HG03139 (cell line): ENCODE data around the gene SSX4.
"Not testable (repeated sequence)": the region's sequence is repeated elsewhere in the genome, so short reads cannot be mapped to it uniquely, and the experiment has no call there.

Source experiments
- ATAC-seq: cut with Tn5 transposase; IDR thresholded peaks from one replicate; pipeline ENCODE4 v1.9.1; 2021; ENCODE audit not compliant: unreplicated experiment

SSX4 gene, protein sequence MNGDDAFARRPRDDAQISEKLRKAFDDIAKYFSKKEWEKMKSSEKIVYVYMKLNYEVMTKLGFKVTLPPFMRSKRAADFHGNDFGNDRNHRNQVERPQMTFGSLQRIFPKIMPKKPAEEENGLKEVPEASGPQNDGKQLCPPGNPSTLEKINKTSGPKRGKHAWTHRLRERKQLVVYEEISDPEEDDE

DNA sequence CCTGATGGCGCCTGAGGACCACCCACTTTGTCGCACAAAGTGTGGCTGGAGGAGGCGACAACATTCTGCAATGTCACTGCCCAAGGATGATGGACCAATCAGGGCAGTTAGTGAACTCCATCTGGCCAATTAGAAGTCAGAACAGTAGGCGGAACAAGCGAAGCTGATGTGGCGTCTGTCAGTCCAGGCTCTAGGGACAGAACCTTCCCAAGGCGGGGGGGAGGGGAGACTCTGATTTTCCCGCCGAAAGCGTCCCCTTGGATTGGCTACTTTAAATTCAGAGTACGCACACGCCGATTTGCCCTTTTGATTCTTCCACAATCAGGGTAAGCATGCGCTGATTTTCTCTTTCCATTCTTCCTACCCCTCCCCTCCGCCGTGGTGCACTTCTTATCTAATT is at the start of gene SSX4:
TSS of gene SSX4 (plus strand) at position 301 of the 400 bp plus-strand sequence. CDS start 515 bp downstream, outside the sequence.
- ATAC-seq = not testable (repeated sequence)

DNA sequence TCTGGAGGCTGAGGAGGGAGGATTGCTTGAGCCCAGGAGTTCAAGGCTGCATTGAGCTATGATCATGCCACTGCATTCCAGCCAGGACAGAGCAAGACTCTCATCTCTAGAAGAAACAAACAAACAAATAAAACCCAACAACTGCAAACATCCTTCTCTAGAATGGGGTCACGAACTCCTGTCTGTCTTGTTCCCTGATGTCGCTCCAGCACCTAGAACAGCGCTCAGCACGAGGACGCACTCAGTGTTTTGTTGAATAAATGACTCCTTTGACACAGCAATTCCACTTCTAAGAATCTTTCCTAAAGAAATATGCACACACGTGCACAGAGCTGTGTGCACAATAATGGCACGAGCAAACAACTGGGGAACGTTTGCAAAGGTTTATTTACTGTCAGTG is 37.3 kb upstream of the SSX4 start:
- ATAC-seq = not testable (repeated sequence)

DNA sequence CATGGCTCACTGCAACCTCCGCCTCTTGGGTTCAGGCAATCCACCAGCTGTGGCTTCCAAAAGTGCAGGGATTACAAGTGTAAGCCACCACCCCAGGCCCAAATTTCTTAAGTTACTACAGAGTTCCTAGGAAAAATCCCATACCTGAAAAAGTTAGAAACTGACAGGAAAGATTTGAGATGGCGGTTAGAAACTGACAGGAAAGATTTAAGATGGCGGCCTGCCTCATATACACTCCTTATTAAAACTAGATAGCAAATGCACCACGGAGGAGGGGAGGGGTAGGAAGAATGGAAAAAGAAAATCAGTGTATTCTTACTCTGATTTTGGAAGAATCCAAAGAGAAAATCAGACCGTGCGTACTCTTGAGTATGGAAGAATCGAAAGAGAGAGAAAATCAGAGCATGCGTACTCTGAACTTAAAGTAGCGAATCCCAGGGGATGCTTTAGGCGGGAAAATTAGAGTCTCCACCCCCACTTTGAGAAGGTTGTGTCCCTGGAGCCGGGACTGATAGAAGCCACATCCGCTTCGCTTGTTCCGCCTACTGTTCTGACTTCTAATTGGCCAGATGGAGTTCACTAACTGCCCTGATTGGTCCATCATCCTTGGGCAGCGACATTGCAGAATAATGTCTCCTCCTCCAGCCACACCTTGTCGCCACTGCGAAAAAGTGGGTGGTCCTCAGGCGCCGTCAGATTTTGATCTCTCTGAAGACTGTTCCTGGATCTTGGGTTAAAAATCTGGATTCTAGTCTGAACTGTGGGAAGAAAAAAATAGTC is 26.8 kb upstream of the SSX4 start, which contains the start of gene SSX3:
TSS of gene SSX3 (minus strand) at position 389 of the 780 bp plus-strand sequence. CDS start 1,454 bp downstream, outside the sequence.
- not testable (repeated sequence) for ATAC-seq

DNA sequence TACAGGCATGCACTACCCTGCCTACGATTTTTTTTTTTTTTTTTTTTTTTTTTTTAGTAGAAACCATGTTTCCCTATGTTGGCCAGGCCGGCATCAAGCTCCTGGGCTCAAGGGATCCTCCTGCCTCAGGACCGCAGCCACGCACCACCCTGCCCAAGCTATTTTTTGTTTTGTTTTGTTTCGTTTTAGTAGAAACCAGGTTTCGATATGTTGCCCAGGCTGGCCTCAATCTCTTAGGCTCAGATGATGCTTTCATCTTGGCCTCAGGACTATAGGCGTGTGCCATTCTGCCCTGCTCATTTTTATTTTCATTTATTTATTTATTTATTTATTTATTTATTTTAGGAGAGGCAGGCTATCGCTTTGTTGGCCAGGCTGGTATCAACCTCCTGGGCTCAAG is 25.7 kb upstream of the SSX4 start:
- ATAC-seq = no peak

DNA sequence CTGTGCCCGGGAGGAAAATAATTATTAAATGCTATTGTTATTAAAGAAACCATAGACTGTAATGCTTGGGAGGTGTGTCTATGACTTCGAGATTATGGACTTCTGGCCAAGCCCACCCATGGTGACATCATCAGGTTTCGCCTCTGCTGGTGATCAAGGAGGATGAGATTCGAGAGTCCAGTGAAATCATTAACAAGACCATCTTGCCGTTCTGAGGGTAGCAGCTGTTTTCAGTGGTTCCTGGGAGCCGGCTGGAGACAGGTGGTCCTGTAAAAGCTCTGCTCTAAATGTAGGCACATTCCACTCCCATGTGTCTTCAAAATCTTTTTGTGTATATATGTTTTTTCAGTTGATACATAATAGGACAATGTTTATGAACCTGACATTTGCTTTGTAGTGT is 24.1 kb upstream of the SSX4 start:
- not testable (repeated sequence) for ATAC-seq

DNA sequence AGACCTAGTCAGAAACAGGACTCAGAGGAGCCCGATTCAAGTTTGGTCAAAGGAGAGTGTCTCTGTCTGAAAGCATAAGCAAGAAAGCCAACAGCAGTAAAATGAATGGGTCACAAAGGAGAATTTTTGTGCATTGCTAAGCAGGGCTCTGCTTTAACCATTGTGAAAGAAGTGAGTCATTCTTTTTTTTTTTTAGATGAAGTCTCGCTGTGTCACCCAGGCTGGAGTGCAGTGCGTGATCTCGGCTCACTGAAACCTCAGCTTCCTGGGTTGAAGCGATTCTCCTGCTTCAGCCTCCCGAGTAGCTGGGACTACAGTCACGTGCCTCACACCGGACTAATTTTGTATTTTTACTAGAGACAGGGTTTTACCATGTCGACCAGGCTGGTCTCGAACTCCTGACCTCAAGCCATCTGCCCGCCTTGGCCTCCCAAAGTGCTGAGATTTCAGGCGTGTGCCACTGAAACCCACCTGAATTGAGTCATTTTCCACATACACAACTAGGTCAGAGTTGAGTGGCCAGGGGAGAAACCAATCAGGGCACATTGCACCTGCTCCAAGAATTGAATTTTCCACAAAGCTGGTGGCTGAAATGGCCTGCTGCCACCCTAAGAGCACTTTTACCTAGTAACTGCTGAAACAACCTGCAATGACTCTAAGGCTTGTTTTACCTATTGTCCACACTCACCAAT is 15.5 kb upstream of the SSX4 start:
- ATAC-seq = not testable (repeated sequence)

DNA sequence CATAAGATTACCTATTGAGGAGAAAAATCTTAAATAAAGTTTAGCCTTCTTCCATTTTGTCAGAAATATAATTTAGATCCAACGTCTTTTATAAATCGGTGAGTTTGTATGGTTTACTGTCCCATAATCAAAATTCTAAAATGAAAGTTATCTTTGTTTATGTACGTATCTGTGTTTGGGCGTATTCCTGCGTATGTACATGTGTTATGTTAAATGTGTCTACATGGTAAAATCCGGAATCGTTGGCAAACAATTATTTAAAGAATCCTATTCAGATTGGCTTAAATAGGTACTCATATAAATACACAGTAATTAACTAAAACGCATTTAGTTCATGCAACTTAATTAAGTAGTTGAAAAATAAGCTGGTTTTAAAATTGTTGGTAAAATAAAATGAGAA is 12.9 kb upstream of the SSX4 start:
- ATAC-seq = not testable (repeated sequence)

DNA sequence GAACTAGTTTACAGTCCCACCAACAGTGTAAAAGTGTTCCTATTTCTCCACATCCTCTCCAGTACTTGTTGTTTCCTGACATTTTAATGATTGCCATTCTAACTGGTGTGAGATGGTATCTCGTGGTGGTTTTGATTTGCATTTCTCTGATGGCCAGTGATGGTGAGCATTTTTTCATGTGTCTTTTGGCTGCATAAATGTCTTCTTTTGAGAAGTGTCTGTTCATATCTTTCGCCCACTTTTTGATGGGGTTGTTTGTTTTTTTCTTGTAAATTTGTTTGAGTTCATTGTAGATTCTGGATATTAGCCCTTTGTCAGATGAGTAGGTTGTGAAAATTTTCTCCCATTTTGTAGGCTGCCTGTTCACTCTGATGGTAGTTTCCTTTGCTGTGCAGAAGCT is 13.6 kb downstream of the SSX4 start:
- not testable (repeated sequence) for ATAC-seq

DNA sequence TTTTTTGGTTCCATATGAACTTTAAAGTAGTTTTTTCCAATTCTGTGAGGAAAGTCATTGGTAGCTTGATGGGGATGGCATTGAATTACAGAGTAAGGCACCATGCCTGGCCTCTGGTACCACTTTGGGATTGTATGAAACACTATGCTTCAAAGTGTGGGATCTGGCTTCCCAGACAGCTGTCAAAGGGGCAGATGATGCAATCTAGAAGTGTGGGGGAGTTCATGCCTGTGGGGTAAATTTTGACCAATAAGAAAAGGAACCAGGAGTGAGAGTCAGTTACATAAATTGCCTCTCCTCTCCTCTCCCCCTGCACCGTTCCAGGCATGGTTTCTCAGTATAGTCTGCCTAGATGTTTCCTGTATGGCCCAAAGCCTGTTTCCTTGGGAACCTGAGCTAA is 14.5 kb downstream of the SSX4 start:
- ATAC-seq = not testable (repeated sequence)

DNA sequence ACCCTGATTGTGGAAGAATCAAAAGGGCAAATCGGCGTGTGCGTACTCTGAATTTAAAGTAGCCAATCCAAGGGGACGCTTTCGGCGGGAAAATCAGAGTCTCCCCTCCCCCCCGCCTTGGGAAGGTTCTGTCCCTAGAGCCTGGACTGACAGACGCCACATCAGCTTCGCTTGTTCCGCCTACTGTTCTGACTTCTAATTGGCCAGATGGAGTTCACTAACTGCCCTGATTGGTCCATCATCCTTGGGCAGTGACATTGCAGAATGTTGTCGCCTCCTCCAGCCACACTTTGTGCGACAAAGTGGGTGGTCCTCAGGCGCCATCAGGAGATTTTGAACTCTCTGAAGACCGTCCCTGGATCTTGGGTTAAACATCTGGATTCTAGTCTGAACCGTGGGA is 28.5 kb downstream of the SSX4 start, which contains the start of gene SSX4B:
TSS of gene SSX4B (minus strand) at position 101 of the 400 bp plus-strand sequence. CDS start 588 bp downstream, outside the sequence.
- ATAC-seq = not testable (repeated sequence)

DNA sequence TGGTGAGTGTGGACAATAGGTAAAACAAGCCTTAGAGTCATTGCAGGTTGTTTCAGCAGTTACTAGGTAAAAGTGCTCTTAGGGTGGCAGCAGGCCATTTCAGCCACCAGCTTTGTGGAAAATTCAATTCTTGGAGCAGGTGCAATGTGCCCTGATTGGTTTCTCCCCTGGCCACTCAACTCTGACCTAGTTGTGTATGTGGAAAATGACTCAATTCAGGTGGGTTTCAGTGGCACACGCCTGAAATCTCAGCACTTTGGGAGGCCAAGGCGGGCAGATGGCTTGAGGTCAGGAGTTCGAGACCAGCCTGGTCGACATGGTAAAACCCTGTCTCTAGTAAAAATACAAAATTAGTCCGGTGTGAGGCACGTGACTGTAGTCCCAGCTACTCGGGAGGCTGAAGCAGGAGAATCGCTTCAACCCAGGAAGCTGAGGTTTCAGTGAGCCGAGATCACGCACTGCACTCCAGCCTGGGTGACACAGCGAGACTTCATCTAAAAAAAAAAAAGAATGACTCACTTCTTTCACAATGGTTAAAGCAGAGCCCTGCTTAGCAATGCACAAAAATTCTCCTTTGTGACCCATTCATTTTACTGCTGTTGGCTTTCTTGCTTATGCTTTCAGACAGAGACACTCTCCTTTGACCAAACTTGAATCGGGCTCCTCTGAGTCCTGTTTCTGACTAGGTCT is 43.8 kb downstream of the SSX4 start:
- ATAC-seq = not testable (repeated sequence)

DNA sequence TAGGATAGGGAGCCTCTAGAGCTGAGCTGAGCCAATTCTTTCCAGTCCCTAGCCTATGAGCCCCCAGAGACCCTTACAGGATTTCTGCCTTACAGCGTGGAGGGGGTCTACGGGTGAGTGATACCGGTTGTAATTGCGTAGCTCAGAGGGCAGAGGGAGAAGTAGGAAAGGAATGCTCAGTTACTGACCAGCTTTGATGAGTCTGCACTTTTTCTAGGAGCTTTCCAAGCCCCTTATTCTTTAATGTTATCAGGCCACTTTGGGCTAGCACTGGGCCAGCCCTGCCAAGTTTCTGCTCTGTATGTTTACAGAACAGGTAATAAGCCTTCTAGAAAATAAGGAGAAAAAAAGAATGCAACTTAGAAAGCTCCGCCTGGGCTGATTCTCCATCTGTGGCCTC is 46.3 kb downstream of the SSX4 start:
- ATAC-seq = not testable (repeated sequence)

DNA sequence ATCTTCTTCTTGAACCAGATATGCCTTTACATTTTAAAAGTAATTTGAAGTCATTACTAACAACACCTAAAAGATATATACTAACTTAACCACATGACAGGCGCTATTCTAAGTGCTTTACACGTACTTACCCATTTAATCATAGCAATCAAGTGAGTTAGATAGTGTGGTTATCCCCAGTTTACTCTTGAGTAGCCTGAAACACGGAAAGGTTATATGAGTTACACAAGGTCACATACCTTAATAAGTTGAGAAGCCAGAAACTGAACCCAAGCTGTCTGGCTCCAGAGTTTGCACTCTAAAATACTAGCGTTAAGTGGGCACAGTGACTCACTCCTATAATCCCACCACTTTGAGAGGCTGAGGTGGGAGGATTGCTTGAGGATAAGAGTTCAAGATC is 46.8 kb downstream of the SSX4 start:
- ATAC-seq = not testable (repeated sequence)

DNA sequence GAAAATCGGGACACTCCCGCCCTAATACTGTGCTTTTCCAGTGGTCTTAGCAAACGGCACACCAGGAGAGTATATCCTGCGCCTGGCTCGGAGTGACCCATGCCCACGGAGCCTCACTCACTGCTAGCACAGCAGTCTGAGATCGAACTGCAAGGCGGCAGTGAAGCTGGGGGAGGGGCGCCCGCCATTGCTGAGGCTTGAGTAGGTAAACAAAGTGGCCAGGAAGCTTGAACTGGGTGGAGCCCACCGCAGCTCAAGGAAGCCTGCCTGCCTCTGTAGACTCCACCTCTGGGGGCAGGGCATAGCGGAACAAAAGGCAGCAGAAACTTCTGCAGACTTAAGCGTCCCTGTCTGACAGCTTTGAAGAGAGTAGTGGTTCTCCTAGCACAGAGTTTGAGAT is 50.4 kb downstream of the SSX4 start:
- not testable (repeated sequence) for ATAC-seq
